Right atrium auricular region (tissue), 2 donors: ENCODE data around the gene TRMT2A. TPM values are rescaled to one million over a fixed set of nuclear protein-coding genes. Genes with fewer than 3 reads are reported as not detected.

Experiments used
- DNase-seq: peaks from one replicate; pipeline ENCODE4 v3.0.0-alpha.2; 2019; ENCODE audit warnings: low spot score
- H3K27ac ChIP-seq, 2 donors: fragments of 200-600 bp; sonication (generic); 1 replicate in 1 of 2; 2 replicates in 1 of 2; pipeline ENCODE4 v1.5.1; 2016 to 2019
- H3K27me3 ChIP-seq, 2 donors: fragments of 200-600 bp; sonication (generic); one replicate each; pipeline versions ENCODE4 v1.5.1 to v1.6.0; 2017 to 2019
- H3K36me3 ChIP-seq: fragments of 200-600 bp; sonication (generic); one replicate; pipeline ENCODE4 v1.5.1; 2016
- H3K4me1 ChIP-seq, 2 donors: fragments of 200-600 bp; sonication (generic); one replicate each; pipeline versions ENCODE4 v1.5.1 to v1.6.0; 2017 to 2019
- H3K4me3 ChIP-seq, 2 donors: fragments of 200-600 bp; sonication (generic); 1 replicate in 1 of 2; 2 replicates in 1 of 2; pipeline ENCODE4 v1.5.1; 2017 to 2019; ENCODE audit warnings: mild to moderate bottlenecking in 1 of 2, moderate library complexity in 1 of 2
- H3K9me3 ChIP-seq, 2 donors: fragments of 200-600 bp; sonication (generic); one replicate each; pipeline ENCODE4 v1.5.1; 2019
- CTCF ChIP-seq, 2 donors: fragments of 200-600 bp; sonication (generic); IDR thresholded peaks; one replicate each; pipeline ENCODE4 v1.5.1; 2019; ENCODE audit warnings: antibody characterized with exemption in 2 of 2
- total RNA-seq, 2 donors: library from RNA; depleted of rRNA; stranded (reverse); fragments of >200 nt; gene quantifications; one replicate each; pipeline ENCODE4 v1.1.0, GENCODE V29; 2016

Gene TRMT2A
- total RNA-seq, 2 donors from 2014 or later = 16.0 to 17.6 TPM

DNA sequence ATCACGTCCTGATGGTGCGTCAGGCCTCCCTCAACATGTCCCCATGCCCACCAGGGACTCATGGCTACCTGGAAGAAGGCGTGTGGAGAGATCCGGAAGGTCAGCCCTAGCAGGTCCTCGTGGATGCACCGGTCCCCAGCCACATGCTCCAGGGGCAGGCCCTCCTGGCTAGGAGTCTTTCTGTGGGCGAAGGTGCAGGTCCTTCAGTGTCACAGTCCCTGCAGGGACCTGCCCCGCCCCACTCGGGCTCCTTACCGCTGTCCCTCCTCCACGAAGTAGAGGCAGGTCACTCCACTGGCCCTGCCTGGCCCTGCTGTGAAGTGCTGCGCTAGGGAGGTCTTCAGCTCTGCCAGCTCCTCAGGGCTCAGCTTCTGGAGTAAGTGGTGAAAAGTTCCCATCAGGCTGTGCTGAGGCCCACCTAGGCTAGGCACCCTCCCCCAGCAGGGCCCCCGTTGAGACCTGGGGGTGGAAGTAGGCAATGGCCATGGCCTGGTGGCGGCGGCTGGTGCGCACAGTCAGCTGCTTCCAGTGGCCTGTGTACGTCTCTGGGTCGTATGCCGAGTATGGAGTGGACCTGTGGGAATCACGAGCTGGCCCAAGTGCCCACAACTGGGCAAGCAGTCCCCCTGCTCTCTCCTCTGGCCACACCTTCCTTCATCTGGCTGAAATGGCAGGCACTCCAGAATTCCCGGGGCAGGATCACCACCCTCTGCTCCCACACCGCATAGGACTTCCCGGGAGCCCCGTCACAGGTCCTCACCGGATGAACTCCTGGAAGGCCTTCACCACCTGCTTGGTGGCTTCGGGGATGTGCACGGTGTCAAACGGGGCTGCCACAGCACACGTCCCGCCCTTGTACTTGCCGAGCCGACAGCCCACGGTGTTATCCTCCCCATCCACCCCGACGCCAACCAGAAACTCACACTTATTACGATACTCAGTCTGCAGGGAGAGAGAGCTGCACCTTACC lies 2.2 kb downstream of the TRMT2A start:
- TF ChIP-seq CTCF (IDR thresholded peaks at IDR 0.05) = no peak
- no peak for DNase-seq
- H3K36me3 ChIP-seq = peaks cover 63% of the 10 kb centered on the region
- no peak overlapping the region for H3K4me3 ChIP-seq
- H3K27me3 ChIP-seq = no peaks in the 10 kb centered on the region
- H3K9me3 ChIP-seq = no peaks in the 10 kb centered on the region
- H3K27ac ChIP-seq = no peak overlapping the region
- H3K4me1 ChIP-seq = peaks cover 0 to 40% of the 10 kb centered on the region in 2 donors

DNA sequence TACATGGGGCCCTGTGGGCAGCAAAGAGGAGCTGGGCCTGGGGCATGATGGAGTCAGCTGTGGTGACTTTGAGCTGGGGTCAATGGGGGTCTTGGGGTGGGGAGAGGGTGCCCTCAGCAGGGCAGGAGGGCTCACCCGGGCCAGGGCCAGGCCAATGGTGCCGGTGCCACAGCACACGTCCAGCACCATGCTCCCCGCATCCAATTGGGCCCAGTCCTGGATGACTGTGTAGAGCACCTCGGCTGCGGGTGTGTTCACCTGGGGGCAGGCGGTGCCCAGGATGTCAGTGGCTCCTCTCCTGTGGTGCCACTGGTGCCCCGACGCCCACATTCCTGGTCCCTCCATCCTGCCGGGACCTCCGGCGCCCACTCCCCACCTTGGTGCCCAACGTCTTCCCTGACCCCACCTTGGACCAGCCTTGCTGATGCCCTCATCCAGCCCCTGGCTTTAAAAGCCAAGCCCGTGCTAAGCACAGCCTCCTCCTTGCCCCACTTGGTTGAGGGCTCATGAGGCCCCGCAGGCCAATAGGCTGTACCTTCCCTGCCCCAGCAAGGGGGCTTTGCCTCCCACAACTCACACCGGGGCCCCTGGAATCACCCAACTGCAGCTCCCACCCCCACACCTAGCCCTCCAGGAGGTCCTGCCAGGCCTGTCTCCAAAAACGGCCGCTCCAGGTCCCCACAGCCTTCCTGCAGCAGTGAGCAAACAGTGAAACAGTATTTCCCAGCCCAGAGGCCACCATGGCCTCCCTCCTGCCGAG lies 3.3 kb downstream of the TRMT2A start:
- TF ChIP-seq CTCF (IDR thresholded peaks at IDR 0.05) = no peak
- no peaks in the 10 kb centered on the region for H3K9me3 ChIP-seq
- peaks cover 63% of the 10 kb centered on the region for H3K36me3 ChIP-seq
- no peak overlapping the region for H3K4me3 ChIP-seq
- DNase-seq = no peak
- H3K4me1 ChIP-seq = peaks cover 0 to 29% of the 10 kb centered on the region in 2 donors
- H3K27me3 ChIP-seq = no peaks in the 10 kb centered on the region
- H3K27ac ChIP-seq = no peak overlapping the region

DNA sequence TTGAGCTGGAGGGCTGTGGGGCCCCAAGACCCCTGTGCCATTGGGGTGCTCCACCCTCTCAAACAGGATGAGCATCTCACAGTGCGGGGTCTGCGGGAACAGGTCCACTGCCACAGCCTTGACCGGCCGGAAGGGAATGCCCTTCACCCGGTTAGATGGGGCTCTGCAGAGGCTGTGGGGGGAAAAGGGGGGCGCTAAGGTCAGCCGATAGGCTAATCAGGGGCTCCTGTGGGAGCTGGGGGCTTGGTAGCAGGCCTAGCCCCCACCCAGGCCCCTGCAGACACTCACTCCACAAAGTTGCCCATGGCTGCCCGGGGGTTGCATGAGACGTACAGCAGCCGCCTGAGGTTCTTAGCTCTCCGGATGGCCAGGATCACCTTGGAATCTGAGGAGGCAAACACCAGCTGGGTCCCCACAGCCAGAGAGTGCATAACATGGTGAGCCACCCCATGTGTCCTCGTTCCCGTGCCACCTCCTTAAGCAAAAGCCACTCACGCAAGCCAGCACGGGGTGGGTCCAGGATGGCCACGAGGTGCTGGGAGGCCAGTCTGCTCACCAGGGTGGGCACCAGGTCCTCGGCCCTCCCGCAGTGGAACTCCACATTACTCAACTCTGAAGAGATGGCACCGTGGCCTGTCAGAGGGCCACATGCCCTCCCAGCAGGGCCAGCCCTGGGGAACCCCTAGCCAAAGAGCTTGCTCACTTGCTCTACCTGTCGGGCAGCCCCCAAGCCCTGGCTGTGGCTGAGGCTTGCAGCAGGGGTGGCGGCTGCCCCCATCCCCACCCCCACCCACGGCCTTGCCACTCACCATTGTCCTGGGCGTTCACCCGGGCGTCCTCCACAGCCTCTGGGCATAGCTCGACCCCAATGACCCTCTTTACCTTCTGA lies 4.2 kb downstream of the TRMT2A start:
- H3K27me3 ChIP-seq = no peaks in the 10 kb centered on the region
- no peaks in the 10 kb centered on the region for H3K9me3 ChIP-seq
- H3K4me3 ChIP-seq = no peak overlapping the region
- no peak overlapping the region for H3K27ac ChIP-seq
- no peak for TF ChIP-seq CTCF (IDR thresholded peaks at IDR 0.05)
- no peak for DNase-seq
- peaks cover 0 to 21% of the 10 kb centered on the region in 2 donors for H3K4me1 ChIP-seq
- peaks cover 71% of the 10 kb centered on the region for H3K36me3 ChIP-seq

DNA sequence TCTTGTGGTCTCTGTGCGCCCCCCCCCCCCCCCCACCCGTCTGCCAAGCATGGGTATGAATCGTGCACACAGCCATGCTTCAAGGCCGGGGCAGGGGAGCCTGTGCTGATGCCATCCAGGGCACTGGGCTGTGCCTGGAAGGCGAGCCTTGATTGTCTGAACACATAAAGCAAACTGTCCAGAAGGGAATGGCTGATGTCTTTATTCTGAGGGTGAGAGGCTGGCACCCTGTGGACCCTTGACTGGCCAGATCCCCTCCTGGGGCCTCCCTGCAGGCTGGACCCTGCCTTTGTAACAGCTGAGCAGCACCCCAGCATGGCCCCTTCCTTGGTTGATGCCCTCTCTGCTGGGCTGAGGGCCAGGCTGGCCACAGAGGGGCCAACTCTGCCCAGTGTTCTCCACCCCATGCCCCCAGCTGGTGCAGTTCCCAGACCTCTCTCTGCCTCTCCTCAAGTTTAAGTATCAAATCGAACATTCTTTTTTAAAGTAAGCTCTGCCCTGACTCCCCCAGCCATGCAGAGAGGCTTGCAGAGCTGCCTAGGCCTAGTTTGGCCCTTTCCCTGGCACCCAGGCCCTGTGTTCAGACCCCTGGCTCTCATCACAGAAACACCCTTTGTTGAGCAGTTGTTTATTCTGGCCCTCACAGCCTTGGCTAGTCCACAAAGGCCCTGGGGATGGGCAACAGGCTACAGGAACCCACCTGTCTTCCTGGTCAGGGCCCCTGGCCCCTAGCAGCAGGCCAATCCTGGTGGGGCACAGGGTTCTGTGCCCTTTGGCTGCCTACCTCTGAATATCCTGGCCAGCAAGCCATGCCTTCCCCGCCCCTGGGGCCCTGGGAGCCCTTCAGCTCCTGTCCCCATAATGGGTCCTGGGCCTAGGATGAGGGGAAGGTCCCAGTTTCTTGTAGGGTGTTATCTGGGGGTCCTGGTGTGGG lies 5.1 kb downstream of the TRMT2A start:
- TF ChIP-seq CTCF (IDR thresholded peaks at IDR 0.05) = no peak
- no peaks in the 10 kb centered on the region for H3K9me3 ChIP-seq
- no peak overlapping the region for H3K4me3 ChIP-seq
- H3K4me1 ChIP-seq = peaks cover 0 to 18% of the 10 kb centered on the region in 2 donors
- H3K36me3 ChIP-seq = peaks cover 81% of the 10 kb centered on the region
- no peak for DNase-seq
- H3K27ac ChIP-seq = no peak overlapping the region
- H3K27me3 ChIP-seq = no peaks in the 10 kb centered on the region
